HG03039 (cell line): ENCODE results near the gene SMOC1.

Experiments used
- ATAC-seq: cut with Tn5 transposase; IDR thresholded peaks from one replicate; pipeline ENCODE4 v1.9.1; 2021; ENCODE audit warnings: mild to moderate bottlenecking, moderate library complexity; ENCODE audit not compliant: unreplicated experiment

SMOC1 gene

DNA sequence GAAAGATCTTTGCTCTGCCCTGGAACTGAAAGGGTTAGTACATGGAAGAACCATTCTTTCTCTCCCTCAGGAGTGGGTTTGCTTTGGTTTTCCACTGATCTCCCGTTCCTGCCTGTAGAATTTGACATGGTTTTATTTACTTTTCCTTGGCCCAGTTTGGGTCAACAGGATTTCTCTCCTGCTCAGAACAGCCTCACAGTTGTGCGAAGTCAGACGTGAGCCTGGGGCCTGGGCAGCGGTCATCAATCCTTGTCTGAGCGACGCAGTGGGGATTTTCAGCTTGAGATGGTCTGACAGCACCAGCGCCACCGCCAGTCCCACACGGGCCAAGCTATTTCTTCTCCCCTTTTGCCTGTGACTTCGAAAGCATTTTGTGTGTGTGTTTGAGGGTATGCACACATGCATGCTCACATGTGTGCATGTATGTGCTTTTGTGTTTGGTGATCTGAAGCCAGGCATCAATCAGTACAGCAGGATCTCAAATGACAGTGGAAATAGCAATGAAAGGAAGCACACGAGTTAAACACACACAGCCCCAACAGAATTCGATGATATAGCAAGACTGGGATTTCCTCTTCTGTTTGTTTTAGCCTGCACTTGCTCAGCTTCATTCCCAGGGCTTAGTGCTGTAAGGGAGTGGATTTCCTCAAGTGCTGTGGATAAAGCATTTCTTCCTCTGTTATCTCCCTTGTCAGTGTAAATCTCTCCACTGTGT lies 58.3 kb downstream of the SMOC1 start:
- ATAC-seq, result no peak

DNA sequence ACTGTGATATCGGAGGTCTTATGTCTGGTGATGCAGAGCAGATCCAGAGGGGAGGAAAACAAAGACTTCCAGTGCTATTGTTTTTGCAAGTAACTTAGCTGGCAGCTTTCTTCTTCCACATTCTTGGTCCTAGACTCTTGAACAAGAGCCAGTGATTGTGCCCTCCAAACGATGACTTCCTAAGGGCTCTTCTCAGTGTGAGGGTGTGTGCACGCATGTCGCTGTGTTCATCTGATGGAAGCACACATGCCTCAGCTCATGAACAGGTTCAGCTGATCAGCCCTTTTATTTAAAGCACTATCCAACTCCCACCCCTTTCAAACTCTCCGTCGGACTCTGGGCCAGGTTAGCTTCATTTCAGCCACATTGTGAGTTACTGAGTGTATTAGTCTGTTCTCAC lies 59.5 kb downstream of the SMOC1 start:
- no peak for ATAC-seq

DNA sequence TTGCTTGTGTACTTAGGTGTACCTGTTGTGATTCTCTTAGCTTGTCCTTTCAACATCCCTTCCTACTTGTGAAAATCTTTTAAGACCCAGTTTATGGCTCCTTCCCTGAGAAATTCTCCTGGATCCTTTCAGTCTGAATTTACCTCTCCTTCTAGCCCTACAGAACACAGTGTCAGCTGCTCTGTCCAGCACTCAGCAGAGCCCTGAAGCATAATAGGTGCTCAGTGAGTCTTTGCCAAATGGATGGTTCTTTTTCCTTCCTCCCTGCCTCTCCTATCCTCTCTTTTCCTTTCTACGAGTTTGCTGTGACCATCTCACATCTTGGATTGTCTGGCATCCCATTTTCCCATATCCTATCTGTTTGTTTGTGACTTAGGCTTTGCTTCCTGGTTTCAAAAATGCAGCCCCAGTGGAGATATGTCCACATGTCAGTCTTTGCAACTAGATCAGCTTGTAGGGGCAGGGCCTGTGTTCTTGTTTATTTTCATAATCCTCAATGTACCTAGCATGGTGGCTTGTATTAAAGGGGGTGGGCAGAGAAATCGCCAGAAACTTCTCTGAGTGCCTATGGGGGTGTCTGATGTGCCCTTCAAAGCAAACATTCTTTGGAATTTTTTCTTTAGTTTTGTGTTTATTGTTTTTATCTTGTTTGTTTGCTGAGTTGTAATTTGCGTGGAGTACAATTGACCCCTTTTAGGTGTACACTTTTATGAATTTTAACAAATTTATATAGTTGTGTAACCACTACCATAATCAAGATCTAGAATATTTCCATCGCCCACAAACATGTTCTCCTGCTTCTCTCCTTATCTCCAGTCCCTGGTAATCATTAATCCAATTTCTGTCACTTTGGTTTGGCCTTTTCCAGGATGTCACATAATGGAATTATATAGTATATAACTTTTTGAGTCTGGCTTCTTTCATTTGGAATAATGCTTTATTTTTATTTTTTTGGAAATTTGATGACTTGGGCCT lies 62.8 kb downstream of the SMOC1 start:
- no peak for ATAC-seq

- no peak for ATAC-seq
Measured at GRCh38 chr14:69943084-69943780, 64.0 kb downstream of the SMOC1 start.

GRCh38 chr14:69945347-69945746 lies 66.1 kb downstream of the SMOC1 start:
- ATAC-seq, result no peak

DNA sequence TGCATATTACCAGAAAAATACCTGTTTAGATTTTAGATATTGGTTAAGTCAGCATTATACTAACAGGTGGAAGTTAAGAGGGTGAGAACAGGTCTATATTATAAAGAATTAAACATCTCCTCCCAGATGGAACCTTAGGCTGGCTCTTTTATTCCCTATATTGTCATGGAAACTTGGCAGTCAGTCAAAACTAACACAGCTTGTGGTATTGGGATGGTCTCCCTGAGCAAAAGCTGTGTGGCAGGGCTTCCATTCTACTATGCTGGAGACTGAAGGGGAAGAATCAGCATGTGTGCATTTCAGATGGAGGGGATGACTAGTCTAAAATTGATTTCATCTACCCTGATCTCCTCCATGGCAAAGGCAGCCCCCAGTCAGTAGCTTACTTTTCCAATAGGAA lies 66.7 kb downstream of the SMOC1 start:
- ATAC-seq, result no peak

DNA sequence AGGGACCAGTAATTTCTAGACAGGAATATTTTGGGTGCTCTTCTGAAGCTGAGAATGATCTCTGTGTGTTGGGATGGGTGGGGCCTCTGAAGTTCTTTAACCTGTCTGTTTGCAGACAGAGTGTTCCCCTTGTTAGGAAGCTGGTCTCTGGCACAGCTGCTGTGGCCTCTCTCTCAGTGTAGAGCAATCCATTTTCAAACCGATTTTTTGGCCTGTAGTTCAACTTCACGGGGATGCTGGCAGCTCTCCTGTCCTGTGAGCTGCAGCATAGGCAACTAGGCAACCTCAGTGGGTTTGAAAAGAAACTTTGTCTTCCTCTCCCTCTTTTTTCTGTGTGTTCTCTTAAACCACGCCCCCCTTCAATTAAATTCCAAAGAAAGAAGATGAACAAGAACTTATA lies 69.1 kb downstream of the SMOC1 start:
- no peak for ATAC-seq

- ATAC-seq, result no peak
Measured at GRCh38 chr14:69951263-69951662, 72.0 kb downstream of the SMOC1 start.

GRCh38 chr14:69951935-69952334 lies 72.7 kb downstream of the SMOC1 start:
- ATAC-seq, result no peak

- no peak for ATAC-seq
Measured at GRCh38 chr14:69953266-69953915, 74.2 kb downstream of the SMOC1 start.

DNA sequence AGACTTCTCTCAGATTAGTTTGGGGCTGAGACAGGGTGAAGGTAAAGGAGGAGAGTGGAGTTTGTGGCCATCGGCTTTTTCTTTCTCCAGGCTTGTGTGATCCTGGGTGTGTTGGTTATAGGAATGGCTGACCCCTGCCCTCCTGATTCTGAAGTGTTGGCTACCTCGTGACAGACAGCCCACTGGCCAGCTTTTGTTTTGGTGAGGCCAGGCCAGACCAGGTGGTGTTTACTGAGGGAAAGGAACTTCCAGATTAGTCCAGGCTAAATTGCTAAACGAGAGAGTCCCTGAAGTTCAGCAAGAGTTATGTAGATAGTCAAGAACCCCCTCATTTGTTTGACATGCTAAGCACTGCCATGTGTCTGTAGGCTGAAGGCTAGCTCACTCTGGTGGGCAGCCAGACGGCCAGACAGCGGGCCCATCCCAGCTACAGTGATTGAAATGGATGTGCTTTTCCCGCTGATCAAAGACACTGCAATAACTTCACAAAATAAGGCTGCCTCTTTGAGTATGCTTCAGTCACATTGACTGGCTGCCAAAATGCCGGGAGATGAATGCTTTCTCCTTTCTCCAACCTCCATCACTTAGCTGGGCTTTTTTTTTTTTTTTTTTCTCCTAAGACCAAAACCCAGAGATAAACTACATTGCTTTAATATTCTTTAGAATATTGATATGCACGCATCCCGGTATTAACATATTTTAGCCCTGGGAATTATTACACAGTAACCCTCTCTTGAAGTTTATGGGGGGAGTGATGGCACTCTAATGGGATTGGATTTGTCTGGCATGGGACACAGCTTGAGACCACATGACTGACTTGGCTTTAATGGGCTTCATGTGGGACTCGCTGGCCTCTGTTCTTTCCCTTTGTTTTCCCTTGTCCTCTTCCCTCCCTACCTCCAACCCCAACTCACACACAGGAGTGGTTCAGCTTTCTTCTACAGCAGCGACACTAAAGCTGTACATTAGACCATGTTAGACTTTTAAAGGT lies 76.9 kb downstream of the SMOC1 start:
- no peak for ATAC-seq

- ATAC-seq, result no peak
Measured at GRCh38 chr14:69956970-69957369, 77.8 kb downstream of the SMOC1 start.

DNA sequence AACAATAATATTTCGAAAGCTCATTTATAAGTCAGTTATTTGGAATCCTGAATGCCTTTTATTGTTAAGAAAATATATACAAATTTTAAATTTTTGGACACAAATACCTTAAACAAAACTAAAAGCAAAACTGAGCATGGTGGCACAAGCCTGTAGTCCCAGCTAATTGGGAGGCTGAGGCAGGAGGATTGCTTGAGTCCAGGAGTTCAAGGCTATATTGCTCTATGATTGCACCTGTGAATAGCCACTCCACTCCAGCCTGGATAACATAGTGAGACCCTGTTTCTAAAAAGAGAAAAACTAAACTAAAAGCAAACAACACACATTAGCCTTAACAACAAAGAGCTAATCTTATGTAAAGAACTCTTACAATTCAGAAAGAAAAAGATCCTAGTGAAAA lies 78.8 kb downstream of the SMOC1 start:
- ATAC-seq, result no peak

- no peak for ATAC-seq
Measured at GRCh38 chr14:69959136-69959535, 79.9 kb downstream of the SMOC1 start.

- no peak for ATAC-seq
Measured at GRCh38 chr14:69960296-69960695, 81.1 kb downstream of the SMOC1 start.

- ATAC-seq, result no peak
Measured at GRCh38 chr14:69963966-69964365, 84.8 kb downstream of the SMOC1 start.

- no peak for ATAC-seq
Measured at GRCh38 chr14:69964841-69965240, 85.6 kb downstream of the SMOC1 start.

- ATAC-seq, result no peak
Measured at GRCh38 chr14:69968132-69968531, 88.9 kb downstream of the SMOC1 start.

GRCh38 chr14:69968681-69969080 lies 89.5 kb downstream of the SMOC1 start:
- ATAC-seq, result no peak

- ATAC-seq, result no peak
Measured at GRCh38 chr14:69972755-69973154, 93.5 kb downstream of the SMOC1 start.
